ENCODE measurements around the gene GPR108. TPM values are rescaled to one million over a fixed set of nuclear protein-coding genes. Genes with fewer than 3 reads are reported as not detected.

GPR108 gene
- total RNA-seq (100 to 1,000 TPM in 7 of 9 donors, 10 to 100 TPM in 2; 61.8 to 168 (median 122) TPM), polyA plus RNA-seq (100 to 1,000 TPM in 2 of 3 donors, 10 to 100 TPM in 1; 70.8 to 193 (median 189) TPM)
- long read RNA-seq, donor 1, transcript GPR108-201 (18 exons, 2,057 nt), result major isoform, 10 of 20 reads
- long read RNA-seq, donor 1, partial matches to known transcripts, result 8 of 20 reads
- long read RNA-seq, donor 1, other reads (novel, unspliced or antisense), result 0 of 20 reads
- long read RNA-seq, donor 2, transcript GPR108-201 (18 exons, 2,057 nt), result major isoform, 8 of 20 reads
- long read RNA-seq, donor 2, partial matches to known transcripts, result 9 of 20 reads
- long read RNA-seq, donor 2, other reads (novel, unspliced or antisense), result 0 of 20 reads
- long read RNA-seq, donor 3, partial matches to known transcripts, result 9 of 11 reads
- long read RNA-seq, donor 3, other reads (novel, unspliced or antisense), result 0 of 11 reads
- long read RNA-seq, donor 4, transcript GPR108-202 (18 exons, 2,009 nt), result minor isoform, 5 of 84 reads
- long read RNA-seq, donor 4, transcript GPR108-201 (18 exons, 2,057 nt), result major isoform, 58 of 84 reads
- long read RNA-seq, donor 4, partial matches to known transcripts, result 8 of 84 reads
- long read RNA-seq, donor 4, other reads (novel, unspliced or antisense), result 11 of 84 reads
- long read RNA-seq, donor 5, transcript GPR108-201 (18 exons, 2,057 nt), result major isoform, 212 of 339 reads
- long read RNA-seq, donor 5, transcript GPR108-202 (18 exons, 2,009 nt), result minor isoform, 46 of 339 reads
- long read RNA-seq, donor 5, partial matches to known transcripts, result 25 of 339 reads
- long read RNA-seq, donor 5, other reads (novel, unspliced or antisense), result 56 of 339 reads
- long read RNA-seq, donor 6, transcript GPR108-201 (18 exons, 2,057 nt), result major isoform, 28 of 46 reads
- long read RNA-seq, donor 6, partial matches to known transcripts, result 8 of 46 reads
- long read RNA-seq, donor 6, other reads (novel, unspliced or antisense), result 6 of 46 reads
- long read RNA-seq, donor 7, partial matches to known transcripts, result 0 of 2 reads
- long read RNA-seq, donor 7, other reads (novel, unspliced or antisense), result 0 of 2 reads
- long read RNA-seq, donor 8, transcript GPR108-202 (18 exons, 2,009 nt), result minor isoform, 5 of 91 reads
- long read RNA-seq, donor 8, transcript GPR108-201 (18 exons, 2,057 nt), result major isoform, 17 of 91 reads
- long read RNA-seq, donor 8, partial matches to known transcripts, result 60 of 91 reads
- long read RNA-seq, donor 8, other reads (novel, unspliced or antisense), result 9 of 91 reads
- long read RNA-seq, donor 9, partial matches to known transcripts, result 0 of 3 reads
- long read RNA-seq, donor 9, other reads (novel, unspliced or antisense), result 0 of 3 reads
- long read RNA-seq, donor 10, transcript GPR108-201 (18 exons, 2,057 nt), result major isoform, 11 of 46 reads
- long read RNA-seq, donor 10, partial matches to known transcripts, result 34 of 46 reads
- long read RNA-seq, donor 10, other reads (novel, unspliced or antisense), result 0 of 46 reads

- no peaks in the 10 kb centered on the region for H3K27me3 ChIP-seq
Observed at GRCh38 chr19:6737284-6737872, at the start of gene GPR108. TSS of gene GPR108 (minus strand) at chr19:6737580. CDS start at chr19:6737576, 4 bp downstream.

GRCh38 chr19:6779206-6779605 is 41.8 kb upstream of the GPR108 start:
- TF ChIP-seq POLR2A (IDR thresholded peaks at IDR 0.05), result no peak
- TF ChIP-seq CTCF (IDR thresholded peaks at IDR 0.05), result no peak
- 59 to 75% (median 67%) methylated on average over 4 of the region's 4 CpGs for WGBS, 4 donors
- DNase-seq, result no peak

More at GRCh38 chr19:6737284-6737872, at the start of gene GPR108:
- peak; percentile 49 to 63 for TF ChIP-seq POLR2A (IDR thresholded peaks at IDR 0.05)
- TF ChIP-seq CTCF (IDR thresholded peaks at IDR 0.05), result peak in 1 of 6 experiments; percentile 10
- Histone ChIP-seq H3K9me3 (replicated peaks in 1 of 3) (no peaks in the 10 kb centered on the region), H3K4me1 (replicated peaks in 1 of 2) (peaks cover 26 to 41% of the 10 kb centered on the region in 2 donors), H3K27ac (peak within 1 kb of the TSS; percentile 90 to 98 (median 91)), H3K4me3 (peak within 1 kb of the TSS; percentile 50 to 96 (median 80)), H3K36me3 (replicated peaks in 1 of 2) (peaks cover 0 to 10% of the 10 kb centered on the region in 2 donors)
- intact Hi-C loops (cut with DNase I), result loop anchor here in 1 of 2 donors (10.0 kb wide), 1 partner anchor 213 kb away; no protein-coding TSS in a partner anchor
- peak; percentile 99 to 100 (median 100) for DNase-seq
- WGBS, 4 donors, result 0% methylated on average over 2 to 55 of the region's 55 CpGs

GRCh38 chr19:6778386-6778785 is 41.0 kb upstream of the GPR108 start:
- Histone ChIP-seq H3K27ac (no peak overlapping the region), H3K4me3 (no peak overlapping the region), H3K4me1 (replicated peaks in 1 of 2) (no peaks in the 10 kb centered on the region), H3K9me3 (replicated peaks in 1 of 3) (no peaks in the 10 kb centered on the region), H3K27me3 (no peaks in the 10 kb centered on the region), H3K36me3 (replicated peaks in 1 of 2) (no peaks in the 10 kb centered on the region)
- no peak for DNase-seq
- 67 to 81% (median 79%) methylated on average over 3 to 4 of the region's 4 CpGs for WGBS, 4 donors
- TF ChIP-seq POLR2A (IDR thresholded peaks at IDR 0.05) (no peak), CTCF (IDR thresholded peaks at IDR 0.05) (no peak)
- intact Hi-C loops (cut with DNase I), result no loop called here

More at GRCh38 chr19:6779206-6779605, 41.8 kb upstream of the GPR108 start:
- H3K27ac ChIP-seq, result no peak overlapping the region
- H3K4me1 ChIP-seq (replicated peaks in 1 of 2), result no peaks in the 10 kb centered on the region
- no peak overlapping the region for H3K4me3 ChIP-seq
- H3K9me3 ChIP-seq (replicated peaks in 1 of 3), result no peaks in the 10 kb centered on the region
- intact Hi-C loops (cut with DNase I), result no loop called here
- no peaks in the 10 kb centered on the region for H3K36me3 ChIP-seq (replicated peaks in 1 of 2)
- no peaks in the 10 kb centered on the region for H3K27me3 ChIP-seq

All from adrenal gland (tissue), 19 donors.